ENCODE measurements around the gene TSHZ2. TPM values are rescaled to one million over a fixed set of nuclear protein-coding genes. Genes with fewer than 3 reads are reported as not detected.

TSHZ2 gene
- total and polyA plus RNA-seq, 9 of the 15 experiments (the other 6 are each of a cell fraction or from before 2014, with no cell fraction given): 0.03 to 0.20 (median 0.05) TPM; not detected in 4

GRCh38 chr20:53223626-53224172, 251.5 kb downstream of the TSHZ2 start:
- no TSS peak for BruUV-seq (replicated peaks)
- H3K4me1 ChIP-seq (replicated peaks in 1 of 2; ENCODE audit: control insufficient read depth in 2 of 2, insufficient read depth in 2 of 2, low read length in 2 of 2): no peaks in the 10 kb centered on the region
- no peak overlapping the region for H3K9ac ChIP-seq (ENCODE audit: insufficient read depth in 1 of 2, low read depth in 2 of 2, low read length in 2 of 2)
- no peaks in the 10 kb centered on the region for H4K20me1 ChIP-seq (replicated peaks; ENCODE audit: control insufficient read depth, insufficient read depth, low read length)
- ATAC-seq (no peak), FAIRE-seq (no peak), DNase-seq (ENCODE audit: extremely low read depth in 1 of 4, low spot score in 3 of 4) (no peak)
- in situ Hi-C loops (cut with MboI) (no loop called here), intact Hi-C loops (cut with micrococcal nuclease) (no loop called here)
- no peak overlapping the region for H2AFZ ChIP-seq (ENCODE audit: low read depth, low read length)
- no peaks in the 10 kb centered on the region for H3K9me1 ChIP-seq (ENCODE audit: control insufficient read depth, insufficient read depth, low read length)
- H3K4me3 ChIP-seq: no peak overlapping the region
- no peaks in the 10 kb centered on the region for H3K79me2 ChIP-seq (ENCODE audit: control insufficient read depth, insufficient read depth, low read length)
- WGBS (ENCODE audit: insufficient coverage, low coverage, missing lambda C conversion rate): 10% methylated on average over 5 of the region's 5 CpGs
- CTCF ChIA-PET (ENCODE audit: low intra/inter-chr PET ratio): no interaction called here
- H3K4me2 ChIP-seq (ENCODE audit: insufficient read depth, low read length): no peak overlapping the region
- H3K27me3 ChIP-seq (ENCODE audit: control insufficient read depth in 2 of 2, insufficient read depth in 2 of 2, low read length in 2 of 2): peaks cover 0 to 4% of the 10 kb centered on the region in 2 experiments; a peak in 1 of 5 replicates
- H3K36me3 ChIP-seq (ENCODE audit: control insufficient read depth, insufficient read depth, low read length): no peaks in the 10 kb centered on the region
- no peak overlapping the region for H3K27ac ChIP-seq (ENCODE audit: extremely low read depth, low read depth, low read length)
- H3K9me3 ChIP-seq (replicated peaks; ENCODE audit: control insufficient read depth, insufficient read depth, low read depth, low read length): no peaks in the 10 kb centered on the region
- POLR2A ChIA-PET: interaction anchor here (0.7 to 1.6 kb wide), 4 partner anchors 12 to 112 kb away, joined by 3 to 4 read pairs (median 4); no protein-coding TSS in a partner anchor
- TF ChIP-seq SP2 (IDR thresholded peaks at IDR 0.05; ENCODE audit: extremely low read depth, low read depth, low read length, poor library complexity, severe bottlenecking) (no peak), CREM (IDR thresholded peaks at IDR 0.05; ENCODE audit: low read depth) (no peak), SOX6 (IDR thresholded peaks at IDR 0.05) (no peak), ZNF280A (IDR thresholded peaks at IDR 0.05; ENCODE audit: low read depth, partially characterized antibody) (no peak), FUS (optimal IDR thresholded peaks at IDR 0.05; ENCODE audit: low read depth, low read length) (no peak), HDAC8 (tag; IDR thresholded peaks at IDR 0.05) (no peak), ZNF717 (CRISPR knock-in tag; IDR thresholded peaks at IDR 0.05) (no peak), TEAD4 (IDR thresholded peaks at IDR 0.05; ENCODE audit: low read length) (no peak), TEAD4 (CRISPR knock-in tag; IDR thresholded peaks at IDR 0.05; ENCODE audit: borderline replicate concordance) (no peak), ZNF511 (CRISPR knock-in tag; IDR thresholded peaks at IDR 0.05) (no peak), NR4A1 (CRISPR knock-in tag; IDR thresholded peaks at IDR 0.05) (no peak), NR4A1 (tag; IDR thresholded peaks at IDR 0.05) (no peak)
